Stimulated activated CD4-positive, alpha-beta T cell treated with anti-CD3 and anti-CD28 coated beads, Interleukin-4, amount 100 ng/mL, for 4 hours (primary cell): ENCODE data around the gene MOV10.

Source experiments
- DNase-seq, 2 experiments: peaks; one replicate each; pipeline ENCODE4 v3.0.0-alpha.2; 2020

MOV10 gene

DNA sequence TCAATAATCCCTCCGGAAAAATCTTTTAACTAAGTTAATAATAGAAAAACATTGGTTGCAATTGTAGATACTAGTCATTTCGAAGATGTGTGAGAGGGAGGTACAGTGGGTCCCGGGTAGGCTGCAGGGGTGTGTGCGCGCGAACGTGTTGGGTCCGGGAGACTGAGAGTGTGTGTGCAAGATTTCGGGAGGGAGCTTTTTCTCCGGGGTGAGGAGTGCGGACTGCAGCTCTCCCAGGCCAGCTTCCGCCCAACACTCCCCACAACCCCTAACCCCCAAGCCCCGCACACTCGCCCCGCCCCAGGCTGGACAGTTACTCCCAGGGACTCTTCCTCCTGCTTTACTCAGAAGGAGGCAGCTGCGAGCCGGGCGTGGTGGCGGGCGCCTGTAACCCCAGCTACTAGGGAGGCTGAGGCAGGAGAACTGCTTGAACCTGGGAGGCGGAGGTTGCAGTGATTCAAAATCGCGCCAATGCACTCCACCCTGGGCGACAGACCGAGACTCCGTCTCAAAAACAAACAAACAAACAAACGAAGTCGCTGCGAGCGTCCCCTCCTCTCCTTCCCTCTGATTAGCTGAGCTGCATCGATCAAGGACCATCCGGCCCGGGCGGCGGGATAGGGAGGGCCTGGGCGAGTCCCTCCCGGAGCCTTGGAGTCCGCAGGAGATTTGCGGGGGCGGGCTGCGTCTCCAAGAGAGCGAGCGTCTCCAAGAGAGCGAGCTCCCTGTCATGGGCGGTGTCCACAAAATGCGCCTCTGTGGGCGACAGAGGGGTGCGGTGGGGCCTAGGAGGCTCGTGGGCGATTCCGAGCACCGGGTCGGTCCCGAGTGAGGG is 68.9 kb downstream of the MOV10 start:
- no peak for DNase-seq

DNA sequence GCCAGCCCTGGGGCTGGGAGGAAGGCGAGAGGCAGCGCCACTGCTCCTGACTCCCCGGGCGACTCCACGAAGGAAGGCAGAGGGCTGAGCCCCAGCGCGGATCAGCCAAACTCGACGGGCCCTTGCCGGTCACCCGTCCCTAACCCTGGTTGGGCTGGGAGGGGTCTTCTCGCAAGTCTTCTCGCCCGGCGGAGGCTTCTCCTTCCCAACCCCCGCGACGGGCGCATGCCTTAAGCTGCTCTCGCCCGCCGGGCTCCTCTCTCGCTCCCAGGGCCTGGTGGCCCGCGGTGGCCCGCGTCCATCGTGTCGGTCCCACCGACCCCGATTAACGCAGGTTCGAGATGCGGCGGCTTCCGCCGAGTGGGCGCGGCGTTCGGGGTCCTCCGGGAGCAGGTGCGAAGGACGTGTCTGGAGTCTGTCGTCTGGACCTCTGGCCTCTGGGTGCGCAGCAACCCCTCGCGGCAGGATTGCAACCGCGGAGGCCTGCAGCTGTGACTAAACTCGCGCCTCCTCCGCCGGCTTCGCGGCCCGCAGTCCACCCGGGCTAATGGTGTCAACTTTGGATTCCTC is 69.6 kb downstream of the MOV10 start:
- no peak for DNase-seq

DNA sequence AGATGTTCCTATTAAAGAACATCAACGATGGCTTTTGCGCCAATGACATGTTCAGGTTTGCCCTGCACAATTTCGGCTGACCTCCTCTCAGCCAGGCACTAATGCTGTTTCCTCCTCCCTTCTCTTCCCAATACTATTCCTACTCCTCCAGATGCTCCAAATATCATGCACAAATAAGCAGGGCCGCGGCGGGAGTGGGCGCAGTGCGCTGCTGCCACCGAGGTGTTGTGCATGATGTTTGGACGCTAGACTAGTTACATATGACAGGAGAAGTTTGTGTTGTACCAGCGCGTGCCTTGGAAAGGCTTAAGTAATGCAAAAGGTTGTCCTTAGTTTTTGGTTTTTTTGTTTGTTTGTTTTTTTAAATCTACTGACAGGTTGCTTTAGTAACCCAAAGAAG is 73.9 kb downstream of the MOV10 start:
- no peak for DNase-seq
